NCI-H82 treated with DMSO at 0.1 percent for 48 hours (cell line): ENCODE data around the gene MAML3.

Experiments
- DNase-seq: peaks from one replicate; lab custom pipeline; 2025; ENCODE audit not compliant: unreplicated experiment; lab: John Stamatoyannopoulos, UW

Gene MAML3

DNA sequence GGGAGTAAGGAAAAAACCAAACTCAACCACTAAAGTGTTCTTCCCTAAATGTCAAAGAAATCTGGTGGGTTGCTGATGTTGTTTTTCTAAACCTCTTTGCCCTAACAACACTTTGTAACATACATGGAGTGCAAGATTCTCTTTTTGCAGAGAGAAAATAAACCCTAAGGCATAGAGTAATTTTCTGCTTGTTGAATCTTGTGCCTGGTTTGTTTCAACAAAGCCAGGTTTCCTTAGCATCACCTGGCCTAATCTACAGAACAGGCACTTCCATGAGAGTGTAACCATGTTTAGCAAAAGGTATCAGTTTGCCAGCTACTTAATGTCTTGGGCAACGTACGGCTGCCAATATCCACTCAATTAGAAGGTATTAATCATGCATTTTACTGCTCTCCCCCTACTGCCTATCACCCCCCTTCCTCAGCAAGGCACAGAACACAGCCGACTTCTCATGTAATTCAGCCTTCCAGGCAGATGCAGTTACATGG lies 219.2 kb downstream of the MAML3 start:
- DNase-seq: no peak

DNA sequence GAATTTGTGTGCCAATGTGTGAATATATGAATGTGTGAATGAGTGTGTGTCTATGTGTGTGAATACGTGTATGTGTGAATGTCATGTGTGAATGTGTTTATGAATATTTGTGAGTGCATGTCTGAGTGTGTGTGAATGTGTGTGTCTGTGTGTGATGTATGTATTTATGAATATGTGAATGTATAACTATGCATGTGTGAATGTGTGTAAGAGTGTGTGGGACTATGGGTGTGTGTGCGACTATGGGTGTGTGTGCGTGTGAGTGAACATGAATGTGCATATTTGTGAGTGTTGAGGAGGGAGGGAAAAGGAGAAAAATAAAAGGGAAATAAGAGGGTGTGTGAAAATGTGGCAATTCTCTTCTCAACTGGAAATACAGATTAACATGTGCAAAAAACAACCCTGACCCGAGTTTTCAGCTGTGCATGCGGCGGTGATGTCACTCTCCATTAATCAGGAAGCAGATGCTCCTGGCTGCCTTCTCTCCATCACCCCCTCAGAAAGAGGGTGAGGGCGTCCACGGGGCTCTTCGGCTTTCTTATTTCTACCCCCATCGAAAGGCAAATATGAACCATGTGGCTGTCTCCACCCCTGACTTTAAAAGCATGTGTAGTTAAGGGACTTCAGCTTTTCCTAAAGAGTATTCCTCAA lies 219.8 kb downstream of the MAML3 start:
- DNase-seq: peak; percentile 26

GRCh38 chr4:139933541-139933940 lies 220.4 kb downstream of the MAML3 start:
- DNase-seq: no peak

- no peak for DNase-seq
Measured at GRCh38 chr4:139933104-139933503, 220.9 kb downstream of the MAML3 start.

DNA sequence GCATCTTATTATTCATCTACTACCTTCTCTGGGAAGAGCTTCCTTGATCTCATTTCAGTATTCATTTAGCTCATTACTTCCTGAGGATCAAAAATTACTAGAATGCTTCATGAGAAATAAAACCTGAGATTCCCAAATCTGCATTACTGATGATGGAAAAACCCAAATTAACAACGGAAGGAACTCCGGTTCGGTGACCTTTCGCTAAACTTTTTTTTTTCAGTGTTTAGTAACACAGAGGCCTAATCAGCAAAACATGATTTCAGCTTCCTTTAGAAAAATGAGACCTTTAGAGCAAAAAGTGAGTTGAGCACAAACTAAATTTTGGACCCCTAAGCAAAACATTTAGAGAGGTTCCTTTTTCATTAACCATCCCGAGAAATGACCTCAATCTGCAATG lies 229.2 kb downstream of the MAML3 start:
- no peak for DNase-seq

DNA sequence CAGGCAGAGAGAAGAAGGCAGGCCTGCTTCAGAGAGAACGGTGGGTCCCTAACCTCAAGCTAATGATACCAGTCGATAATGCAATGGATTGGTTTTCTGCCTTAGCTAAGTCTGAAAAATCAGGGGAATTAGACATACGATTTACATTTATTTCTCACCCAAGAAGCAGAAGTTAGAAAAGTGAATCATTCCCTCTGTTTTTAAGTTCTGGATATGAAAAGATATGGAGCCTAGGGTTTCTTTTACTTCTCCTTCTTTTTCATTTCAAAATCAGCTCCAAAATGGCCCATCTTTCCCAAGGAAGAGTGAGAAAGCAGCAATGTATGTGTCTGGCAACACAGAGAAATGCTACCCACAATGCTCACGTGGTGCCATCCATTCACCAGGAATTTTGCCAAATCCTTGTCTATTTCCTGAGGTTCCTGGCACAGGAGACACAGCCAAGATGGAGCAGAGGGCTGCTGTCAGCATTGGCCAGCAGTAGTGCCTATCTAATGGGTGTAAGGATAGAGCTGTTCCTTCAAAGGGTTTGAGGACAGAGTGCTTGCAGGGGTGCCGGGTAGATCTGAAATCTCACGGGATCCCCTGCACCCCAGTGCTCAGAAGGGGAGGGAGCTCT lies 231.5 kb downstream of the MAML3 start:
- DNase-seq: no peak

DNA sequence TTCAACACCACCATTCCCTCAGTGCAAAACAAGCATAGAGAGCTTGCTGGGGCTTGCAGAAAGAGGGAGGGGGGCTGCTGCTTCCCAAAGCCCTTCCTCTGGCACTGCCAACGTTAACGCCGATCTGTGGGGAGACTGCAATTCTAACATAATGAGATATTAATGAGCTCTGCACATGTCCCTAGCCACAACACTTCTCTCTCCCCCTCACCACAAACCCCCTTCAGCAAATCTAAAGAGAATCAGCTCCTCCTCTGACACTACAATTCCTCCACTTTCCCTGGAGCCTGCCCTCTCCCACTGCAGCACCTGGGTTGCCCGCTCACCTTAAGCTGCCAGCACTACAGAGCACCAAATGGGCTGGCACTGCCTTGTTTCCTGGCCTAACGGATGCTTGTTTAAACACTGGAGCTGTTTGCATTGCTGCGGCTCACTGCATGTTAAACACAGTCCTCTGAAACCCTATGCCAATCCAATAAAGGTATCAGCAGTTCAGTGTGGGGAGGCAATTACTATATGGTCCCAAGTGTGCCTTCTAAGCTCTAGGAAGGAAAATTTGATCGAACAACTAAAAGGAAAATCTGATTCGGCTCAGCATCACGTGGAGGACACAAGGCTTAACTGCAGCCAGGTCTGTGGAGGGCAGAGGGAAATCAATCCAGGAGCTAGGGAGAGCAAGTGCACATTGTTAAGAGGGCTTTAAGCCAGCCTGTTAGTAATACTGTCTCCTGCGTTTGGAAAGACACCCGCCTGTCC lies 232.4 kb downstream of the MAML3 start:
- peak; percentile 99 for DNase-seq

- DNase-seq: peak; percentile 42
Measured at GRCh38 chr4:139920486-139921002, 233.4 kb downstream of the MAML3 start.

GRCh38 chr4:139919521-139919920 lies 234.5 kb downstream of the MAML3 start:
- DNase-seq: no peak

DNA sequence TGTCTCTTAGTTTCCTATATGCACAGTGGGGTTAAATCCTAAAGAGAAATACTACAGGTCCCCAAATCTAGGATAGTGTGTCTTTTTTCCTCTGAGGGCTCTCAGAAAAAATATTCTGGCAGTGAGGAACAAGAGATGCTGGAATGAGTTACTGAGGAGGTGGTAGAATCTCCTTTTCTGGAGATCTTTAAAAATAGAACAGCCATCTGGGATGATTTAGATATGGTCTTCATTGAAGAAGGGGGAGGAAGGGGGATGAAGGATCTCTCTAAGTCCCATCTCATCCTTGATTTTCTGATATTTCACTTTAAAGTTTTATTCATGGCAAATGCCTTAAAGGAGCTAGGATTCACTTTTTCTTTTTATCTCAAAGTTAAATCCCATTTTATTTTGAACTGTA lies 235.0 kb downstream of the MAML3 start:
- no peak for DNase-seq

DNA sequence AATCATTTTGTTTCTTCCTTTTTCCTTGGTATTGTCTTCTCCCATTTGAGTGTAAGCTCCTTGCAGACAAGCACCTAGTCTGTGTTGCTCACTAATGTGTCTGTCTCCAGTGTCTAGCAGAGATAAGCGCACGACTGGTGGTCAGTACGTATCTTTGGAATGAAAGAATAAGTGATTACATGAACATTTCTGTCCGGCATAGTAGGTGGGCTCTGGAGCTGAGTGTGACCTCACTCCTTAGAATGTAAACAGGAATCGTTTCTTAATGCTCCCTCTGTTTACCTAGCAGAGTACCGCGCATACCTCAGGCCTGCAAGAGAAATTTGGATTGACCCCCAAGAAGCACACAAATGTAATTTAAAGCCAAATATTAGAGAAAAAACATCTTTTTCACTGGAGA lies 235.4 kb downstream of the MAML3 start:
- no peak for DNase-seq

GRCh38 chr4:139917896-139918295 lies 236.1 kb downstream of the MAML3 start:
- DNase-seq: no peak

- DNase-seq: no peak
Measured at GRCh38 chr4:139916041-139916440, 237.9 kb downstream of the MAML3 start.

GRCh38 chr4:139915037-139915436 lies 238.9 kb downstream of the MAML3 start:
- no peak for DNase-seq

- DNase-seq: no peak
Measured at GRCh38 chr4:139913995-139914598, 239.9 kb downstream of the MAML3 start.

DNA sequence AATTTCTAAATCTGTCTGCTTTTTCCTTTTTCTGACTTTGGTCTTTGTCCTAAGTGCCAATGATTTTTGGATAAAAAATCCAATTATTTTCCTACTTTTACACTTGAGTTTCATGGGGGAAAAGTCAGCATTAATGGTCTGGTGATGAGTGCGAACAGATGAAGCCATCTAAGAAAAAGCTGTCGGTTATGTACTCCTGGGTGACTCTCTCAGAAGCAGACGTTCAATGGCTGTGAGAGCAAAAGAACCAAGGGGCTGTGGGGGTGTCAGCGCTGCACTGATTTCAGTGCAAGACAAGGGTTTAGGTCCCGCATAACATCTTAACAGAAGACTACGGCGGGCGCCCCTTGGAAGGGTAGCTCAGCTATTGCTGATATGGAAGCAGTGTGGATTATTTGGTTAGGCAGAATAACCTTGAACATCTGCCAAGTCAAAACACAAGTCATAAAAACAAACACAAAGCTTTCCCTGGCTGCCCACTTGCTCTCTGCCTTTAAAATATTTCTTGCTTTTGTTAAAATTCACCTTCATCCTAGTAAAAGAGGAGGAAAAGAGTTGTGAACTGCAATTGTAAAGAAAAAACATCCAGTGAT lies 240.5 kb downstream of the MAML3 start:
- DNase-seq: no peak

DNA sequence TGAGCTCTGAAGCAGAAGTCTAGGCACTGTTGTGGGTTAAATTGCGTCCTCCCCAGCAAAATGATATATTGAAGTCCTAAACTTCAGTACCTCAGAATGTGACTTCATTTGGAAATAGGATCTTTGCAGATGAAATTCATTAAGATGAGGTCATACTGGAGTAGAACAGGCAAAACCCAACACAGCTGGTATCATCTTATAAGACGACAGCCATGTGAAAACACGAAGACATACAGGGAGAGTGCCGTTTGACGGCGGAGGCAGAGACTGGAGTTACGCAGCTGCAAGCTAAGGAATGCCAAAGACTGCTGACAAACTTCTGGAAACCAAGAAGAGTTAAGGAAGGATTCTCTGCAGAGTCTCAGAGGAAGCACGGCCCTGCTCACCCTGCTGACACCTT lies 241.5 kb downstream of the MAML3 start:
- DNase-seq: no peak

- no peak for DNase-seq
Measured at GRCh38 chr4:139910106-139910505, 243.9 kb downstream of the MAML3 start.

- no peak for DNase-seq
Measured at GRCh38 chr4:139908636-139909437, 245.1 kb downstream of the MAML3 start.
